NCI-H226 (cell line): Measurements from ENCODE around the gene RCBTB1.
A peak's percentile ranks its signal among the peaks of the same experiment; 100 is the strongest.
"Not testable (repeated sequence)": the region's sequence is repeated elsewhere in the genome, so short reads cannot be mapped to it uniquely, and the experiment has no call there.

Source experiments
- DNase-seq: peaks from one replicate; pipeline ENCODE4 v3.0.0-alpha.2; 2015

RCBTB1 gene

GRCh38 chr13:49502954-49503353 lies 82.4 kb downstream of the RCBTB1 start:
- DNase-seq: no peak

GRCh38 chr13:49499889-49500660 lies 85.3 kb downstream of the RCBTB1 start:
- DNase-seq: no peak

DNA sequence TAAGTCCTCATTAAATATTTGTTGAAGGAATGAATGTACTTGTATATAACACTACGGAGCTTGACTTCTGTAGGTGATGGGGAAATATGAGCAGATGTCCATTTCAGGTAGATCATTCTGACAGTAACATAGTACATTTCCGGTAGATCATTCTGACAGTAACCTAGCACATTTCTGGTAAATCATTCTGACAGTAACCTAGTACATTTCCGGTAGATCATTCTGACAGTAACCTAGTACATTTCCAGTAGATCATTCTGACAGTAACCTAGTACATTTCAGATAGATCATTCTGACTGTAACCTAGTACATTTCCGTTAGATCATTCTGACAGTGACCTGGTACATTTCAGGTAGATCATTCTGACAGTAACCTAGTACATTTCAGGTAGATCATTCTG lies 87.2 kb downstream of the RCBTB1 start:
- DNase-seq: no peak

DNA sequence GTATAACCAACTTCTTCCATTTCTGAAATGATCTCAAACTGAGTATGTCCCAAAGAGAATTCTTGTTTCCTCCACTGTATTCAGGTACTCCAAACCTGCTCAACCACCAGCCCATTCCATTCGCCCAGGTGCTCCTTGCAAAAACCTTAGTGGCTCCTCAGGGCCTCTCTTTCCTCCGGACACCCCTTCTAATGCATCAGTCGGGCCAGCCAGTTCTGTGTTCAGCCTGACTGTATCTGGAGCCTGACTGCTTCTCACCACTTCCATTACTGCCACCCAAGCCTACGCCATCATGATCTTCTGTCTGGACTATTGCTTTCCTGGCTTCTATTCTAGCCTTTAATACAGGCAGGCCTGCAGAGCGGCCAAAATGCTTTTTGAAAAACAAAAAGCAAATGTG lies 88.1 kb downstream of the RCBTB1 start:
- DNase-seq: no peak

- not testable (repeated sequence) for DNase-seq
Observed at GRCh38 chr13:49496837-49497236, 88.5 kb downstream of the RCBTB1 start.

- peak; percentile 16 for DNase-seq
Observed at GRCh38 chr13:49495783-49496762, 89.3 kb downstream of the RCBTB1 start, which contains the start of gene PHF11. Gene PHF11, plus strand, starts transcription at chr13:49495953. Its CDS starts 49 bp downstream, at chr13:49496002.

GRCh38 chr13:49494645-49495044 lies 90.7 kb downstream of the RCBTB1 start:
- DNase-seq: no peak

DNA sequence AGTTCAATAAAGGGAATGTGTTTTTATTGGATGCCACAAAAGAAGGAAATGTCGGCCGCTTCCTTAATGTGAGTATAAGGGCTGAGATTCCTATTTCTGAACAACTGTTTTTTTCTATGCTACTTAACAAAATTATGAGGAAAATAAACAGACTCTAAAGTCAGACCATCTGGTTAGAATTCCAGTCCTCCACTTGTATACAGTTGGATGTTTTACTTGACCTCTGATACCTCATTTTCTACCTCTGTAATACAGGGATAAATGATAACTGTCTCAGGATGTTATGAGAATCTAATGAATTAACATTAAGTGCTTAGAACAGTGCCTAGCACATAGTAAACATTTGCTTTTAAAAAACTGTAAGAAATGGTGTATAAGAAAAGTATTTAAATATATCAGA lies 96.8 kb downstream of the RCBTB1 start:
- DNase-seq: no peak
